Measurements from ENCODE around the gene DLG5.

GRCh38 chr10:77972148-77972547 lies 45.6 kb upstream of the DLG5 start:
- TF ChIP-seq, protein P1, sequence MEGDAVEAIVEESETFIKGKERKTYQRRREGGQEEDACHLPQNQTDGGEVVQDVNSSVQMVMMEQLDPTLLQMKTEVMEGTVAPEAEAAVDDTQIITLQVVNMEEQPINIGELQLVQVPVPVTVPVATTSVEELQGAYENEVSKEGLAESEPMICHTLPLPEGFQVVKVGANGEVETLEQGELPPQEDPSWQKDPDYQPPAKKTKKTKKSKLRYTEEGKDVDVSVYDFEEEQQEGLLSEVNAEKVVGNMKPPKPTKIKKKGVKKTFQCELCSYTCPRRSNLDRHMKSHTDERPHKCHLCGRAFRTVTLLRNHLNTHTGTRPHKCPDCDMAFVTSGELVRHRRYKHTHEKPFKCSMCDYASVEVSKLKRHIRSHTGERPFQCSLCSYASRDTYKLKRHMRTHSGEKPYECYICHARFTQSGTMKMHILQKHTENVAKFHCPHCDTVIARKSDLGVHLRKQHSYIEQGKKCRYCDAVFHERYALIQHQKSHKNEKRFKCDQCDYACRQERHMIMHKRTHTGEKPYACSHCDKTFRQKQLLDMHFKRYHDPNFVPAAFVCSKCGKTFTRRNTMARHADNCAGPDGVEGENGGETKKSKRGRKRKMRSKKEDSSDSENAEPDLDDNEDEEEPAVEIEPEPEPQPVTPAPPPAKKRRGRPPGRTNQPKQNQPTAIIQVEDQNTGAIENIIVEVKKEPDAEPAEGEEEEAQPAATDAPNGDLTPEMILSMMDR (IDR thresholded peaks at IDR 0.05) = no peak
- no peak for TF ChIP-seq EP300 (IDR thresholded peaks at IDR 0.05)
- no peak for TF ChIP-seq POLR2A (IDR thresholded peaks at IDR 0.05)
- TF ChIP-seq POLR2AphosphoS5 (IDR thresholded peaks at IDR 0.05) = no peak
